PC-3 (cell line): Measurements from ENCODE around the gene FAM184A.

Experiments used
- CTCF ChIP-seq: fragments of 300-600 bp; sonication (generic); conservative IDR thresholded peaks from 2 replicates; pipeline ENCODE4 v1.5.1; 2017; ENCODE audit warnings: antibody characterized with exemption, low read depth, mild to moderate bottlenecking, low read length
- EZH2 ChIP-seq: fragments of 300-600 bp; sonication (generic); IDR thresholded peaks from one replicate; pipeline ENCODE4 v1.6.1; 2017; ENCODE audit warnings: antibody characterized with exemption, mild to moderate bottlenecking, low read length; ENCODE audit not compliant: unreplicated experiment

DNA sequence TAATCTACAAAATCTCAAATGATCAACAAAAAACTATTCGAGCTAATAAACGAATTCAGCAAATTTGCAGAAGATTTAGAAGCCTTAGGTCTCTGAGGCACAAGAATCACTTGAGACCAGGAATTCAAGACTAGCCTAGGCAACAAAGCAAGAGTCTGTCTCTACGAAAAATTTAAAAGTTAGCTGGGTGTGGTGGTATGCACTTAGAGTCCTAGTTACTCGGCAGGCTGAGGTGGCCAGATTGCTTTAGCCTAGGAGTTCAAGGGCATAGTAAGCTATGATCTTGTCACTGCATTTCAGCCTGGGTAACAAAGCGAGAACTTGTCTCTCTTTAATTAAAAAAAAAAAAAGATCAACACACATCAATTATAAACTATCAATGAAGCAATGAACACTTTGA, 34.2 kb downstream of the FAM184A start:
- TF ChIP-seq CTCF = no peak
- no peak for TF ChIP-seq EZH2
